Skin epidermis (tissue), 12 donors: ENCODE data around the gene OBP2B.
"Not testable (repeated sequence)": the region's sequence is repeated elsewhere in the genome, so short reads cannot be mapped to it uniquely, and the experiment has no call there.

Experiments
- H3K27ac ChIP-seq, 21 experiments: fragments of 200-600 bp; sonication (generic) in 11 of 21; one replicate each; pipeline ENCODE4 v1.5.0; 2020; ENCODE audit warnings: mild to moderate bottlenecking in 3 of 21, inconsistent platforms in 2 of 21, moderate library complexity in 2 of 21
- H3K4me3 ChIP-seq, 7 experiments: fragments of 200-600 bp; sonication (generic) in 2 of 7; one replicate each; pipeline ENCODE4 v1.5.0; 2020; ENCODE audit warnings: inconsistent platforms in 2 of 7, mild to moderate bottlenecking in 2 of 7, moderate library complexity in 1 of 7

Gene OBP2B

DNA sequence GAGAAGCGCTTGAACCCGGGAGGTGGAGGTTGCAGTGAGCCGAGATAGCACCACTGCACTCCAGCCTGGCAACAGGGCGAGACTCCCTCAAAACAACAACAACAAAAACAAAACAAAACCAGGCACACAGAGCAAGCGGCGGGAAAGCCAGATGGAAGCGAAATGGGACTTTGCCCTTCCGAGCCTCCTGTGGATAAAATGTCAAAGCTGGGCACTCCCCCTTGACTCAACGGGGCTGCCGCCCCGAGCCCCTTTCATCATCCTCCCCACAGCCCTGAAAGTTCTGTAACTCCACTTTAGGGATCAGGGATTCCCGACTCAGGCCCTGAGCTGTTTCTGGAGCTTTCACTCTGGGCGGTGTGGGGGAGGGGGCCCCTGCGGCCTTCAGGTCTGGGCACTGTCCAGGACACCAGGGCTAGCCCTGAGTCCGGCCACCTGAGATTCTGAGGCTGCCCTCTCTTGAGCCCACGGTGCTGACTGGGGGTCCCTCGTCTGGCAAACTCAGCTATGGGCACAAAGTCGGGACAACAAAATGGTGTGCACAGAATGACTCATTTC lies 30.6 kb upstream of the OBP2B start:
- peak overlapping the region in 1 of 7 experiments; percentile 23 for H3K4me3 ChIP-seq

GRCh38 chr9:133238851-133239532 lies 29.9 kb upstream of the OBP2B start:
- Histone ChIP-seq H3K27ac (peak overlapping the region in 16 of 21 experiments; percentile 1 to 88 (median 72)), H3K4me3 (peak overlapping the region in 4 of 7 experiments; percentile 15 to 32 (median 21))

More for the DNA sequence above, 30.6 kb upstream of the OBP2B start:
- peak overlapping the region in 7 of 21 experiments; percentile 59 to 88 (median 72) for H3K27ac ChIP-seq

DNA sequence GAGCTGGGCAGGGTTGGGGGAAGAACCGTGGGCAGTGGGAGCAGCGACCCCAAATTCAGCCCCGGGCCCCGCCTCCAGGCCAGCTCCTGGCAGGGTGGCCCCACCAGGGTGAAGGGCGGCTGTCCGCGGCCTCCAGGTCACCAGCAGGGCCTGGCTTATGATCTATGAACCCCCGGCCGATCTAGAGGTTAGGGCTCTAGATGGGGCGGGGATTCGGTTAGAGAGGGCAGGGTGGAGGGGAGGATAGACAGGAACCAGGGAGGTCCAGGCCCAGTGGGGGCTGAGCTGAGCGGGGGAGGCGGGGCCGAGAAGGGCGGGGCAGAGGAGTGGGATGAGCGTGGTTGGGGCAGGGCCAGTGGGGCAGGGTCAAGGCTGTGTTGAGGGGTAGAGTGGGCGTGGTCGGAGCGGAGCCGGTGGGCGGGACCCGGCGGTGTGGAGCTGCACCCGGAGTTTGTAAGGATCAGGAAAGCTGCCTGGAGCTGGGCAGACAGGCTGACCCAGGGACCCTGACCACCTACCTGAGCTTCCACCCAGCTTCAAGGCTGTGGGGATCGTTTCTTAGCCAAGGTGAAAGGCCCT lies 29.3 kb upstream of the OBP2B start:
- Histone ChIP-seq H3K27ac (peak overlapping the region in 18 of 21 experiments; percentile 27 to 88 (median 72)), H3K4me3 (peak overlapping the region in 4 of 7 experiments; percentile 15 to 32 (median 21))

GRCh38 chr9:133237035-133237731 lies 28.1 kb upstream of the OBP2B start:
- peak overlapping the region in 19 of 21 experiments; percentile 15 to 88 (median 71) for H3K27ac ChIP-seq
- H3K4me3 ChIP-seq, result no peak overlapping the region

DNA sequence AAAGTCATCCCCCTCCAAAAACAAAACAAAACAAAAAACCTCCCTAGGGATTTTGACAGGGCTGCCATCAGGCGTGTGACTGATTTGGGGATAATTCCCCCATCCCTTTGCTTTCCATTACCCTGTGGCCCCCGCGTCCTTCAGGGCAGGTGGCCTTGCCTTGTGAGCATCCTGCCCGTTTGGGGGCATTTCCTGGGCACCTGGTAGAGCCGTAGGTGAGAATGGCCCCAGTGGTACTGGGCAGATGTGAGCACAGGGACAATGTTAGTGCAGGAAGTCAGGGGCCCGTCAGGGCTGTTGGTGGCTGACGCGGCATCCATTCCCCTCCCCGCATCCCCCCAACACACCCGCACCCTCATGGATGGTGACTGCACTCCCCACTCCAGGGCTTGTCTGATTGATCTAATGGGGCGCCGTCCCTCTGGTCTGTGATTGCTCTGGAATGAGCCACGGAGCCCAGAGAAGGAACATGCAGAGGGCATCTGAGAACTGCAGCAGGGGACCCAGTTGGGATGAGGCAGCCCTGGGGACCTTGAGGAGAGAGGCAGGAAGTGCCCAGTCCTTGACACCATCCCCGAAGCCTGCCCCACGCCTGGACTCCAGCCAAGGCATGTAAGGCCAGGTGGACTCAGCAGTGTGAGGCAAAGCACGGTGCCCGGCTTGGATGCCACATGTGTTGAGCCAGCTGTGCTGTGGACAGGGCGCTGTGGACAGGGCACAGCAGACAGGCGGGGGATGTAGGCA lies 27.4 kb upstream of the OBP2B start:
- not testable (repeated sequence) for H3K4me3 ChIP-seq

DNA sequence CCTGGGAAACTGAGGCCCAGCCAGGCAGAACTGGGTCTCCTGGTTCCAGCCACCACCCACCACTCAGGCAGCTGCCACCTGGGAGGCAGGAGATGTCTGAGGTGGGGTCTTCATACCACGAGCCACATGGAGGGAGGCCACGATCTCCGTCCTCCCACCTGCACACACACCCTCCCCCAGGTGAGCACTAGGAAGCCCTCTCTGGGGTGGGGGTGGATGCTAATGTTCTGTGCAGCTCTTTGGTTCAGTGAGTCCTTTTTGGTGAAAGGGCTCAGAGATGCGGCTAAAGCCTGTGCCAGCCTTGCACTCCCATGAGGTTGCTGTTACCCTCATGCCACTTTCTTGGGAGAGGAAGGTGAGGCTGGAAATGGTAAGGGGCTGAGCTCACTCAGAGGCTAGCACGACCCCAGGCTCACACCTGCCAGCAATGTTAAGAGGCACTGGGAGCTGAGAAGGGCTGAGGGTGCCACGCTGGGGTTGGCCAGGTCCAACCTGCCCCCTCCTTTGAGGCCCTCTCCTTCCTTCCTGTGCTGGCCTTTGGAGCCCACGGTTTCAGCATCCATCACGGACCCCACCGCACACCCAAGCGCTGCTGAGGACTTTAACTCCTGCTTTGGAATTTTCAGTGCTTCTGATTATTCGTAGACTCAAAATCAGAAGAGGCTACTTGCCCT lies 26.6 kb upstream of the OBP2B start:
- H3K4me3 ChIP-seq, result no peak overlapping the region
- no peak overlapping the region for H3K27ac ChIP-seq

More for the DNA sequence above, 27.4 kb upstream of the OBP2B start:
- H3K27ac ChIP-seq, result peak overlapping the region in 19 of 21 experiments; percentile 15 to 88 (median 67)

DNA sequence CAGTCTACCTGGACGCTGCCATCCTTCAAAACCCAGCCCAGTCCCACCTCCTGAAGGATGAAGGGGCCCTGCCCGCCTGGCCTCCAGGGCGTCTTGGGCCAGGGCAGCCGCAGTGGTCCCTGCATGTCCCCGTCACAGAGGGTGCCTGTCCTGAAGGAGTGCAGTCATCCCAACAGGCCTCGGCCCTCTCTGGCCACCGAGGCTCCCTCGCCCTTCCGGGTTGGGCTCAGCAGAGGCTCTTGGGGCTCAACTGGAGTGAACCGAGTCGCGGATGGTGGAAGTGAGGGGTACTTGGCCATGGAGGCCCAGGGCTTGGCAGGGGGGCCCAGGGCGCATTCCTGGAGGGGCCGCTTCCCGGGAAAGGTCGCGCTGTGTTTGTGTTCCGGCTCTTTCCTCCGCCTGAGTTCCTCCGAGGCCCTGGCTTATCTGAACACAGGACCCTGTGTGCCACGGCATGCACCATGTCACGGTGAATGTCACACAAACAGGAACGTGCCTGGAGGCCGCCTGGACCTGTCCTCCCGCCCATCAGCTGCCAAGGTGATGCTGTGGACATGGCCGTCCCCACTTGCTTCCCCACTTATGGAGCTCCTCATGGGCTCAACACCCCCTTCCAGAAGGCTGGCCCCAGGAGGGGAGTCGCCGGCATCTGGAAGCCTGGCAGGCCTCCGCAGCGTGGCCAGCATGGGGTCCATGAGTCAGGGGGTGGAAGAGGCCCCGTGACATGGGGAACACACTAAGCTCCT lies 25.7 kb upstream of the OBP2B start:
- H3K4me3 ChIP-seq, result no peak overlapping the region
- H3K27ac ChIP-seq, result peak overlapping the region in 2 of 21 experiments; percentile 29 to 60

- no peak overlapping the region for H3K4me3 ChIP-seq
- H3K27ac ChIP-seq, result peak overlapping the region in 2 of 21 experiments; percentile 29 to 60
Measured at GRCh38 chr9:133233681-133234432, 24.8 kb upstream of the OBP2B start.

DNA sequence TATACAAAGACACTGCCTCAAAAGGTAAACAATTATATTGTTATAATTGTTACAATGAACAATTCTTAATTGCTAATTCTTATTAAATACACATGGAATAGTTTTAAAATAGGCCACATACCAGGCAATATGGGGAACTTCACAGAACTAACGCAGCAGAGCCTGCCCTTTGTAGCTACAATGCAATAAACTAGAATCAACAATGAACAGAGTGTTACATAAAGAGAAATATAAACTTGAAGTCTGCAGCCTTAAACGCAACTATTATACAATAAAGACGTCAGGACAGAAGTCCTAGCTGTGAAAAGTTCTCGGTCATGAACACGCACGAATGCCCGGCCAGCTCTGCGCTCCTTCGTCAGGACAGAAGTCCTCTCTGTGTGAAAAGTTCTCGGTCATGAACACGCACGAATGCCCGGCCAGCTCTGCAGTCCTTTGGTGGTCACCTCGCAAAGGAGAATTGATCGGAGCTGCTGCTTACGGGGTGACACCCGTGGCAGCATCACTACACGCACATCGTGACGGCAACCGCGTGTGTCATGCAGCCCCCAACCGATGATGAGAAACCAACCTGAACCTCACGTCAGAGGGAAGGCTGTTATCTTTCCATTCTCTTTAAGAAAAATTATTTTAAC lies 23.0 kb upstream of the OBP2B start:
- not testable (repeated sequence) for H3K27ac ChIP-seq, H3K4me3 ChIP-seq

- not testable (repeated sequence) for H3K27ac ChIP-seq, H3K4me3 ChIP-seq
Measured at GRCh38 chr9:133230514-133230913, 21.5 kb upstream of the OBP2B start.

- no peak overlapping the region for H3K4me3 ChIP-seq
Measured at GRCh38 chr9:133230093-133230492, 21.0 kb upstream of the OBP2B start.

DNA sequence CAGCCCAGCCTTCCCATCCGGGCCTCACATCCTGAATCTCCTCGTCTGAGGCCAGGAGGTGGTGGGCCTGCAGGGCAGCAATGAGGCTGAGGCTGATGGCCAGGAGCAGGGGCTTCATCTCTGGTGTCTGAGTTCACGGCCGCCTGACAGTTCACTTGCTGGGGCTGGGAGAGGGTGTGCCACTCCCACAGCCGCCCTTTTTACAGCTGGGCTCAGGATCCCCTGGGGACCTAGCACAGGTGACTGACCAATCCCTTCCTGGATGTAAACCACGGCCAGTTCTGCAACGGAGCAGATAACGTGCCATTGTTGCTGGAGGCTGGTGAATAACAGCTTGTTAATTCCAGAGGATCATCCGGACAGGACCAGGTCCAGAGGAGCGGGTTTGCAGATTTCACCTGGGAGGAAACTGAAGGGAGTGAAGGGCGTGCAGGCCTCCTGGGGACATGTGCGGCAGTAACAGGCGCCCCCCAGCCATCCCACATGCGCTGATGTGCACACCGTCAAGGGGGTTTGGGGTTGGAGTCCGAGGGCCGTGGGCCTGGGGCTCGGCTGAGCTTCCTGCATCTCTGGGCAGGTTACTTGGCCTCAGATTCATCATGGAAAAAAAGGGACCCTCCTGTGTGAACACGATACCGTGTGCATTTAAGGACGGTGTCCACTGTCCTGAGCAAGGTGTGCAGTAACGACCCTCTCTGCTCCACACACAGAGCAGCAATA lies 19.6 kb upstream of the OBP2B start:
- H3K27ac ChIP-seq, H3K4me3 ChIP-seq: not testable (repeated sequence)

More at GRCh38 chr9:133230093-133230492, 21.0 kb upstream of the OBP2B start:
- no peak overlapping the region for H3K27ac ChIP-seq

DNA sequence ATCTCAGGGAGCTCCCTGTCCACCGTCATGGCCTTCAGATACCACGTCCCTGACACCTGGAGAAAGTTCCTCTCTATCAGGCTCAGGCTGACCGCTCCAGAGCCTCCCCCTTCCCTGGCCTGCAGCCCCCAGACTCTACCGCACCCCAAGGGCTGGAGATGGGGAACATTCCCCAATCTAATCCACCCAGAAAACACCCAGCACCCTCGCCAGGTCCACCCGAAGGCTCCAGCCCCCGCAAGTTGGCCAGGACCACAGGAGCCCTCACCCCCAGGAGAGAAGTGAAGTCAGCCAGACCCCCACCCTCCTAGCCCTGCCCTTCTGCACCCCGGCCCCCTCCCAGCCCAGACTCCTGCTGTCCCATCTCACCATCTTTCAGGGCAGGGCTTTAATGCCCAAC lies 18.9 kb upstream of the OBP2B start:
- H3K27ac ChIP-seq, H3K4me3 ChIP-seq: not testable (repeated sequence)

GRCh38 chr9:133227242-133227860 lies 18.3 kb upstream of the OBP2B start:
- Histone ChIP-seq H3K4me3 (no peak overlapping the region), H3K27ac (no peak overlapping the region)

DNA sequence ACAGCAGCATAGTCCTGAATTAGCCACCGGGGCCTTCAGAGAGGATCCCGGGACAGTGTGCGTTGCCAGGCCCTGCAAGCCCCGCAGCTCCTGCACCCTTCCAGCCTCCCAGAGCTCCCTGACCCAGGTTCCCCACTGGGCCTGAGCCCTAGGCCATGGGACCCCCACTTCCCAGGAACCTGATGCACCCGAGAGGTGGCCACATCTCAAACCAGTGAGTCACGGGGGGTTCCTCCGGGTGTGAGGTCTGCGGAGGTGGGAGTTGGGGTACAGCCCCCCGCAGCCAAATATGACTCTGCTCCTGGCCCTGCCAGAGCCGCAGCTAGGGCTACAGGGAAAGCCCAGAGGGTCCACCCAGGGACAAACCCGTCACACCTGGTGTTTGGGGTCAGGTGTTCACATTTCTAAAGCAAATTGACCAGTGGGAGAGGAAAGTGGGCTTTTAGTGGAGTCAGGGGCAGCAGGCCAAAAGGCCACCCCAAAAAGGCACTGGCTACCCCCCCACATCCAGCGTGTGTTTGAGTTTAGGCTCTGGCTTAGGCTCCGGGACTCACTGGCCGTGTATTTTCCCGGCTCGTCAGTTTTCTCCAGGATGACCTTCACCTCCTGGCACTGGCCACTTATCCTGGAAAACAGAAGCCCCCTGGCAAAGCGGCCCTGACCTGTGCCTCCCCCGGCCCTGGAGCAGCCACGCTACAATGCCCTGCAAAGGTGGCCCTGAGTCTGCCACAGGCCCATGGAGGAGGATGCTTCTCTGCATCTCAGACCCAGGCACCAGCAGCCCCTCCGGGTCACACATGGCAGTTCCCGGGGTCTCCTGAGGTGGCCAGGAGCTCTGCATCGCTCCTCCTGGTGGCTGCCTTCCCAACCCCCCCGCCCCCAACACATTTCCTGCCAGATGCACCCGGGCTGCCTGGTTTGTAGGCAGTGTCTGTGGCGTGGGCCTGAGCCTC lies 17.4 kb upstream of the OBP2B start:
- no peak overlapping the region for H3K27ac ChIP-seq
- H3K4me3 ChIP-seq, result no peak overlapping the region
